ENCODE results near the gene PAK5. TPM values are rescaled to one million over a fixed set of nuclear protein-coding genes. Genes with fewer than 3 reads are reported as not detected.

Gene PAK5
- total RNA-seq, 1 donor from 2014 or later, result not detected

DNA sequence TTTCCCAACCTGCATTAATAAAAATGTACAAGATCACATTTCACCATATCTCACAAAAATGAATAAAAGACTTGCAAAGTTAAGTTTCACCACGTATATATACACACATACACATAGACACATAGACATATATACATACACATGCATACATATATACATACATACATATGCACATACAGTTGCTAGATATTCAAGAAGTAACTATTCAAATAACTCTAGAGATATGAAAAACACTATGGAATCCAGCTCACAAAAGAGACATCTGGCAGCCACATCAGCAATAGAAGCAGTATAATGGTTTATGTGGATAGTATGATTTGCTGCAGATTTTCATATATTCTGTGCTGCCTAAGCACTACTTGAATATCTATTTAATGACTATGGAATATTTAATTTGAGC lies 28.1 kb downstream of the PAK5 start:
- H3K4me3 ChIP-seq, result no peak overlapping the region
- no peak overlapping the region for H3K27ac ChIP-seq
- intact Hi-C loops (cut with DNase I), result no loop called here
- no peaks in the 10 kb centered on the region for H3K9me3 ChIP-seq
- no peak for TF ChIP-seq CTCF (IDR thresholded peaks at IDR 0.05)
- no peaks in the 10 kb centered on the region for H3K4me1 ChIP-seq
- H3K27me3 ChIP-seq, result no peaks in the 10 kb centered on the region
- H3K36me3 ChIP-seq, result no peaks in the 10 kb centered on the region
- no peak for DNase-seq (ENCODE audit: low spot score in 2 of 2)

- H3K4me1 ChIP-seq, result no peaks in the 10 kb centered on the region
- H3K4me3 ChIP-seq, result no peak overlapping the region
- DNase-seq (ENCODE audit: low spot score in 2 of 2), result no peak
- H3K36me3 ChIP-seq, result no peaks in the 10 kb centered on the region
- H3K27ac ChIP-seq, result no peak overlapping the region
- intact Hi-C loops (cut with DNase I), result no loop called here
- TF ChIP-seq CTCF (IDR thresholded peaks at IDR 0.05), result no peak
- no peaks in the 10 kb centered on the region for H3K9me3 ChIP-seq
- no peaks in the 10 kb centered on the region for H3K27me3 ChIP-seq
Observed at GRCh38 chr20:9809271-9809670, 29.6 kb downstream of the PAK5 start.

GRCh38 chr20:9808166-9808565 lies 30.7 kb downstream of the PAK5 start:
- Histone ChIP-seq H3K36me3 (no peaks in the 10 kb centered on the region), H3K4me1 (no peaks in the 10 kb centered on the region), H3K27me3 (no peaks in the 10 kb centered on the region), H3K4me3 (no peak overlapping the region), H3K27ac (no peak overlapping the region), H3K9me3 (no peaks in the 10 kb centered on the region)
- intact Hi-C loops (cut with DNase I), result no loop called here
- no peak for DNase-seq (ENCODE audit: low spot score in 2 of 2)
- TF ChIP-seq CTCF (IDR thresholded peaks at IDR 0.05), result no peak

GRCh38 chr20:9807136-9807535 lies 31.7 kb downstream of the PAK5 start:
- Histone ChIP-seq H3K9me3 (no peaks in the 10 kb centered on the region), H3K4me1 (no peaks in the 10 kb centered on the region), H3K36me3 (no peaks in the 10 kb centered on the region), H3K27ac (no peak overlapping the region), H3K27me3 (no peaks in the 10 kb centered on the region), H3K4me3 (no peak overlapping the region)
- intact Hi-C loops (cut with DNase I), result no loop called here
- DNase-seq (ENCODE audit: low spot score in 2 of 2), result no peak
- no peak for TF ChIP-seq CTCF (IDR thresholded peaks at IDR 0.05)

DNA sequence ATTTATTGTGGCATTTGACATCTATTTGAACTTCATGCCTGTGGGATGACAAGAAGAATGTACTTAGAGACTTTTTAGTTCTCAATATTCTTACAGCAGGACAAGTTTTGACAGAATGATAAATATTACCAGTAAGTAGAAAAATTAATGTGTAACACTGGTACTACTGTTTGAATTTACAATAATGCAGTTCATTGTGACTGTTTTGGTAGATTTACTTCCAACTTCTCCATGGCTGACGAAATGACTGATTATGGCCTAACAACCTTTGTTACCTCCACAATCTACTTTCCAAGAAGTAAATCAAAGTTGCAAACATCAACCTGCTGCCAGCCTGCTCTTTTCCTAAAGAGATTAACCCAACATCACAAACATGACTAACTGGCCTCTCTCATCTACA lies 38.5 kb downstream of the PAK5 start:
- H3K36me3 ChIP-seq, result no peaks in the 10 kb centered on the region
- DNase-seq (ENCODE audit: low spot score in 2 of 2), result no peak
- no peaks in the 10 kb centered on the region for H3K27me3 ChIP-seq
- intact Hi-C loops (cut with DNase I), result no loop called here
- H3K27ac ChIP-seq, result no peak overlapping the region
- H3K4me1 ChIP-seq, result no peaks in the 10 kb centered on the region
- no peaks in the 10 kb centered on the region for H3K9me3 ChIP-seq
- TF ChIP-seq CTCF (IDR thresholded peaks at IDR 0.05), result no peak
- no peak overlapping the region for H3K4me3 ChIP-seq

DNA sequence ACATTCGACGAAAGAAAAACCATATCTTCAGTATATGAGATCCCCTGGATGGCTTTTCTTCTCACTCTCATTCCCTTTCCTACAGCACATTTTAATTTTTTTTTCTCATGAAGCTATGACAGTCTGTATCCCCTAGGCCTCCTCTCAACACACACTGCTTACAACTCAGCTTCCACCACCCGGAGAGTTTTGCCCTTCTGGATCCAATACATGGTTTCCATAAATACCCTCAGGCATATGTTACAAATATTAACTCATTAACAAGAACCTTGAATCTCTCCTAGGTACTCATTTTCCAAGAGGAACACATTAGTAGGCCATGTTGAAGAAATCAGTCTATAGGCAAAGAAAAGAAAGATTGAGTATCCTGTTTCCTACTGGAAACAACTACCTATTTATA lies 44.0 kb downstream of the PAK5 start:
- no peaks in the 10 kb centered on the region for H3K27me3 ChIP-seq
- intact Hi-C loops (cut with DNase I), result no loop called here
- no peaks in the 10 kb centered on the region for H3K4me1 ChIP-seq
- no peak overlapping the region for H3K4me3 ChIP-seq
- no peak overlapping the region for H3K27ac ChIP-seq
- no peaks in the 10 kb centered on the region for H3K9me3 ChIP-seq
- DNase-seq (ENCODE audit: low spot score in 2 of 2), result no peak
- no peak for TF ChIP-seq CTCF (IDR thresholded peaks at IDR 0.05)
- no peaks in the 10 kb centered on the region for H3K36me3 ChIP-seq
